ENCODE measurements around the gene ERBB4.

Gene ERBB4

DNA sequence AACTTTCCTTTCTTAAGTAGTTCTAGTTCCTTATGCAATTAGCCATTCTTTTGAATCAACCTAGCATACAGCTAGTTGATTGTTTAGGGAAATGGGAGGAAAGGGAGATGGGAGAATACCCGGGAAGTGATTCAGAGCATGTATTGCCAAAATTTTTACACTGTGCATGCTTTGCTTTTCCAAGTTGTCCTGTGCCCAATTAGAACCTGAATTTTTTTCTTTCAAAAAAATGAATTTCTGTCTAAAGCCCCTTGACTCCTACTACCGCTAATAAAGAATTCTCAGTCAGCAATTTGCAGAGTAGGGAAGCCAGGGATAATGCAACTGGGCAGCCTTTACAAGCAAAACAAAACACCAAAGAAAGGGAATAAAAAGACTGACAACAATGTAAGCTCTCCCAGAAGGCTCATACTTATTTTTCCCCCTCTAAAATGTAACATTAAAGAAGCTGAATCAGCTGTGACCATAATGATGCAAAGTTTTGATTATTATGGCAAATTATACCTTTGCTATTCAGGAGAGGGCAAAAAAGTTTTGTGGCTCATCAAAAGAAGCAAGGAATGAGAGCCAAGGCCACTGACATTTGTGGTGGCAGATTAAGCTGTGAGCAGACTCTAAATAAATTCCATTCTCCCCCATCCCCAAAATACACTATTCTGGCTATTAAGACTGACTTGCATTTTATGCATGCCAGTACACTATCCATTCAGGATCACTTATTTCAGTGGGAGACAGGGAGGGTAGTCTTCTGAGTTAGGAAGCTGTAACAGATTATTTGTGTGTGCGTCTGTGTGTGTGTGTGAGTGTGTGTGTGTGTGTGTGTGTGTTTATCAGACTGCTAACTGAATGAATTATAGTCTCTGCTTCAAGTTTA lies 174.3 kb downstream of the ERBB4 start:
- peak; percentile 65 for DNase-seq (ENCODE audit: low read depth, low spot score)

- DNase-seq (ENCODE audit: low read depth, low spot score): no peak
Observed at GRCh38 chr2:212361174-212361756, 177.3 kb downstream of the ERBB4 start.

DNA sequence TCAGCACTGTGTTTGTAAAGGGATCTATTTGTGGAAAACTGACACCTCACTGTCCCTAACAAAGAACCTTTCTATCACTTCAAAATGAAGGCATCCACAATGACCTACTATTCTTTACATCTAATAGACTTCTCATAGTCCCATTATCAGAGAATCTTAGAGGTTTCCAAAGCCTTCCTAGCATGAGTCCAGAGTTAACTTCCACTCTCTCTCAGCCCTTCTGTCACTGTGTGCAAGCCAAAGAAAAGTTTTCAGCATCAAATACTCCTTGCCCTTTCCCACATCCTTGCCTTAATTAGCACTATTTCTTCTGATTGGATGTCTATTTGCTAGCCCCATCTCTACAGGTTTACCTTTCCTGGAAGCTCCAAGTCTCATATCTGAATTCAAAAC lies 178.5 kb downstream of the ERBB4 start:
- DNase-seq (ENCODE audit: low read depth, low spot score): no peak

- no peak for DNase-seq (ENCODE audit: low read depth, low spot score)
Observed at GRCh38 chr2:212359425-212360067, 179.1 kb downstream of the ERBB4 start.

GRCh38 chr2:212357606-212358005 lies 181.0 kb downstream of the ERBB4 start:
- no peak for DNase-seq (ENCODE audit: low read depth, low spot score)

DNA sequence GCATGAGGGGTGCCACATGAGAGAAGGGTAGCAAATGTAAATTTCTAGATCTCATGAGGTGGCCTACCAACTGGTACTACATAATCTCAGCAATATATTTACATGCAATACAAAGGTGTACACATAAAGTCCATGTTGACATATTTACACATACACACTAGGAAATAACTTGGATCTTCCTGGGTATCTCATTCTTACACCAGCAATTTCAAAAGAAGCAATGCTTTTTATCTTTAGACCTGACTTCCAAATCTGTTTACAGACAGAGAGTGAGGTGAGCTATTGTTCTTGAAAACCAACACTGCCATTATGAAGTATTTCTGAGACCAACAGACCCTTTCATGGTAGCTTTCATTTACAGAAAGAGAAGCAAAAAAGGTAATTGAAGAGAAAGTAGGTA lies 184.2 kb downstream of the ERBB4 start:
- DNase-seq (ENCODE audit: low read depth, low spot score): no peak

DNA sequence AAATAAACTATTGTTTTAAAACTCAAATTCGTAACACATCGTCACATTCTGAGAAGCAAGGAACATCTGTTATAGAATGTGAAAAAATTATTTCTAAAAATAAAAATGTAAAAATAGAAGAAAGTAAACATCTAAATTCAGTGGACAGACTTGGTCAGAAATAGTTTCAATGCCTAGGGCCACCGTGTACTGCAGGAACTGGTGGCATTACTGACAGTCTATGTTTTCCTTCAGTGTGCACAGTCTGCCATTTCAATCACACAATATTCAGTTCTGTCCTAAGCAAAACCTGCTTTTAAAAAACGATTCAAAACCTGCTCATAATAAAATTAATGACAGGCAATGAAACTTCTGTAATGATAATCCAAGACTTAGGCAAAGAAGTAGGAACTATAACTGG lies 190.1 kb downstream of the ERBB4 start:
- DNase-seq (ENCODE audit: low read depth, low spot score): no peak

- DNase-seq (ENCODE audit: low read depth, low spot score): no peak
Observed at GRCh38 chr2:212346865-212347264, 191.7 kb downstream of the ERBB4 start.

- no peak for DNase-seq (ENCODE audit: low read depth, low spot score)
Observed at GRCh38 chr2:212345966-212346365, 192.6 kb downstream of the ERBB4 start.

DNA sequence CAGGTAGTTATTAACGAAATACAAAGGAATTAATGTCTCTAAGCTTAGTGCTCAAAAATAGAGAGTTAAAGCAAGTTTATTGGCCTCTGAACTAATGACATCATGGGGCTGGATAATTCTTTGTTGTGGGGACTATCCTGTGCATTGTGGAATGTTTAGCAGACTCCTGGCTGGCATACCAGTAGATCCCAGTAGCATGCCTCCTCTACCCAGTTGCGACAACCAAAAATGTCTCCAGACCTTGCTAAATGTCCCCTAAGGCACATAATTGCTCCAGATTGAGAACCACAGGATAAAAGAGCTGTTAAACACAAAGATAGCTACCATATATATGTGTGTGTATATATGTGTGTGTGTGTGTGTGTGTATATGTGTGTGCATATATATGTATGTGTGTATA lies 194.5 kb downstream of the ERBB4 start:
- DNase-seq (ENCODE audit: low read depth, low spot score): no peak

- no peak for DNase-seq (ENCODE audit: low read depth, low spot score)
Observed at GRCh38 chr2:212343167-212343566, 195.4 kb downstream of the ERBB4 start.

DNA sequence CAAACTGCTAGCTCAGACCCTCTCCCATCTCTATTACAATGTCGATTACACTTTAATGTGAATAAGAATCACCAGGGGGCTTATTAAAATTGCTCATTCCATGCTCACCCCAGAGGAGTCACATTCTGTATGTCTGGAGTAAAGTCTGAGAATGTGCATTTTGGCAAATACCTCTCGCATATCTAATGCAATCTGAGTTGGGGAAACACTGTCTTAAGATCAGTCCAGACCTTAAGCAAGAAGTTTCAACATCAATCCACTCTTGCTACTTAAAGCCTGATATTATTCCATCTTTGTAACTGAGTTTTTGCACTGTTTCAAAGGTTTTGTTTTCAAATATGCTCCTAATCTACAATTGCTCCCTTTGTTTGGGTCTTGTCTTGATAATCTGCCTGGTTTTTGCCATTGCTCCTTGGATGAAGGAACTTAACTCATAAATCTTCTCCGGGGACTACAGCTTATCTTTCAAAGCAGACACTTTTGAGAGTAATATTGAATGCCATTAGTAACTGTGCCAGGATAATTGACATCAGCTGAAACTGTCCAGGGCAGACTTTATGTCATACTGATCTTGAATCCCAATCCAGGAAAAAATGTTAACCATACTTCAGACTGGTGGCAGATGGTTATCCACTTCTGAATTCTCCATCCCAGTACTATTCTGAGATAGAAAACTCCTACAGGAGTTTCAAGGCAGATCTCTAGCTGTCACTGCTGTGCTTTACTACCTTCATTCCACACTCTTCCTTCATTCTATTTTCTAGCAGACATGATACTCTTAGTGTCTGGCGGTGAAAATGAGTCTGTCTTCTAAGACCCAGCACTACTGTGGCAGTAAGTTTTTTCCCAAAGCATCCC lies 200.9 kb downstream of the ERBB4 start:
- DNase-seq (ENCODE audit: low read depth, low spot score): peak; percentile 16

- no peak for DNase-seq (ENCODE audit: low read depth, low spot score)
Observed at GRCh38 chr2:212337036-212337435, 201.6 kb downstream of the ERBB4 start.

- peak; percentile 4 for DNase-seq (ENCODE audit: low read depth, low spot score)
Observed at GRCh38 chr2:212330263-212330662, 208.3 kb downstream of the ERBB4 start.

DNA sequence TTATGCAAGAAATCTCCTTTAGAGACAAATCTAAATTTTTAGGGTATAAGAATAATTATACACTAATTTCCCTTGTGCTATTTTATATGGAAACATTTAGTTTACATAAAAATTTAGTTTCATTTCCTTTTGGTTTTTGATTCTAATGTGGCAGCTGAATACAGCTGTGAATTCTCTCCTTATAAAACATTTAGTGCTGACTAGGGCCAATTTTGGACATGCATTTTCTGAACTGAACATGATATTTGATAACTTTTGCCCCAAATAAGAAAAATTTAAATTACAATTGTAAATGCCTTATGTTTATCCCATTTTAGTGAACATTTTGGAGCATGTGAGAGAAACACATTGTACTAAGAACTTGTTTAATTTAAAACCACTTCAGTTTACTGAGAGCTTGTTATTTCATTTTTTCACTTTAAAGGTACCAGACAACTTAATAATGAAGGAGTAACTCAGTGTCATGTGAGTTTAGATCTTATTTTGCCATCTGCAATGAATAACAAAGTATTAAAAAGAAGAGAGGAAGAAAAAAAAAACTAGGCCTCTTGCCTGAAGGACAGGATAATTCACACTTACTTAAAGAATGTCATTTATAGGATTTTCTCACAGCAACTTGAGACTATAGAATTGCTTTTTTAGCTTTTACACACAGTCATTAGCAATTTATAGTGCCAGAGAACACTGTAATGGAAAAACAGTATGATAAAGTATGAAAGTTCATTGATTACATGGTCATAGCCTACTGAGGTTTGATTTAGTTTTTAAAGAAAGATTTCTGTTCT lies 209.7 kb downstream of the ERBB4 start:
- DNase-seq (ENCODE audit: low read depth, low spot score): no peak

- DNase-seq (ENCODE audit: low read depth, low spot score): no peak
Observed at GRCh38 chr2:212328136-212328535, 210.5 kb downstream of the ERBB4 start.

DNA sequence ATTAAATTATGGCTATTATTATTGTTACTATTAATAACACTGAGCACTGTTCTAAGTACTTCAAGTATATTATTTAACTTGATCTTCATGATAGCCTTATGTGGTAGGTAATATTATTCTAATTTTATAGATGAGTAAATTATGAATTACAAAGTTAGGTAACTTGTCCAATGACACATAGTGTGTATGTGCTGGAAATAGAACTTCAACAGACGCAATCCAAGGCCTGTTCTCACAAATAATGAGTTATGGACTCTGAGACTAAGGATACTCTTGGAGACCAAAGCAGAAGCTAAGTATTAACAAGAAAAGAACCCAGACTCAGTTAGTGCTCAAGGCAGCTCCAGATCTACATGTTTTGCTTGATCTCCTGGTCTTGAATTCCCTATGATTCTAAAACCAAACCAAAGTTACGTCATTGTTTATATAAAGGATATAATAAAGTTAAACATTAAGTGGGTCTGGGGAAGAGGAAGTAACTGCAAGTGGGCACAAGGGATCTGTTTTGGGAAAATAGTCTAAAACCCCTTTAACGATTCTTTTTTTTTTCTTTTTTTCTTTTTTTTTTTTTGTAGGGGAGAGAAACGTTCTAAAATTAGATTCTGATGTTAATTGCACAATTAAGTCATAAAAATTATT lies 211.3 kb downstream of the ERBB4 start:
- no peak for DNase-seq (ENCODE audit: low read depth, low spot score)

- no peak for DNase-seq (ENCODE audit: low read depth, low spot score)
Observed at GRCh38 chr2:212318636-212319035, 220.0 kb downstream of the ERBB4 start.

DNA sequence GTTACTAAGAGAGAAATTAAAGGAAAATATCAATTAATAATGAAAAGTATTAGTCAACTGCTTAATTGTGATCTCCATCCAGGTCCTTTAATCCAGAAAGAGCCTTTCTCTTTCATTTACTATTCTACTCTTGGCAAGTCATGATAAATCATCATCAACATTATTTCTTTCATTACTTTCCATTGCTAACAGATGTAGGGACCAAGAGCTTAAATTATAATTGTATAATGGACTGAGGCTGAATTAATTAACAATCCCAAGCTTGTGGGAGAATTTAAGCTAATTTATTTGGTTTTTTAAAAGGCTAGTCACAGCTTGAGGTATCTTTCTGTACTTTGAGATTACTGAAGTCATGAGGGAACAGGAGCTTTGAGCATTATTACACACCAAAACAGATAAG lies 223.9 kb downstream of the ERBB4 start:
- DNase-seq (ENCODE audit: low read depth, low spot score): no peak

DNA sequence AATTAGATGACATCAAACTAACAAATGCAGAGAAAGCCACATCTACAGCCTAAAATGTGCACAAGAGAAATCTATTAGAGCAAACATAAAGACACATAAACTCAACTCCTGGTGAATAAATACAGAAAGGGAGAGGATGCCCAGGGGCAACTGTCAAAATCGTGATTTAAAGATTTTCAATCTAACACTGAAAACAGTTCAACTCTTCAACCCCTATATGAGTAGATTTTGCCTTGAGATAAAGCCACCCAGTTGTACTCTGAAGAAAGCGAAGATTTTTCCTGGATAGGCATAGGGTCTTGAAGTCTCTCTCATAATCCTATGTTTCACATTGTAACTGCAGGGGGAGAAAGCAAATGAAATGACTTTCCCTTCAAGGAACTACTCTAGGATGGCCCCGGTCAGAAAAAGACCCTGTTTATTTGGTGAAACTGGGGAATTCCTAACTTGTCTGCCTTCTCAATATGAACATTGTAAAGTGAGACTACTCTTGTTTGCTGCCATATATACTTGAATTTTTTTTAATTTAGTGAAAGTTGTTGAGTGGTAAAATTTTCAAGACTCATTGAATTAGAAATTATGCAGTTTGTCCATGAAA lies 226.7 kb downstream of the ERBB4 start:
- DNase-seq (ENCODE audit: low read depth, low spot score): no peak

Measured in astrocyte of the hippocampus (primary cell).